Naive B cell (primary cell): ENCODE measurements around the gene MMADHC. TPM values are rescaled to one million over a fixed set of nuclear protein-coding genes. Genes with fewer than 3 reads are reported as not detected.

Experiments used
- ATAC-seq, 2 donors: fragments of 150-1000 bp; cut with Tn5 transposase; 2 replicates each; pipeline ENCODE4 v1.10.0; 2021; ENCODE audit warnings: low read depth in 2 of 2, mild to moderate bottlenecking in 2 of 2, moderate library complexity in 2 of 2
- DNase-seq: peaks from one replicate; pipeline ENCODE4 v3.0.0; 2022
- H3K27ac Mint-ChIP-seq, 6 donors: one replicate each; pipeline ENCODE4 v1.8.0; 2020 to 2022; ENCODE audit warnings: mild to moderate bottlenecking in 6 of 6, mixed read lengths in 6 of 6, moderate library complexity in 5 of 6, inconsistent platforms in 2 of 6
- H3K27me3 Mint-ChIP-seq, 3 donors: one replicate each; pipeline ENCODE4 v1.8.0; 2021 to 2022; ENCODE audit warnings: mixed read lengths in 3 of 3, mild to moderate bottlenecking in 1 of 3
- H3K36me3 Mint-ChIP-seq, 2 donors: one replicate each; pipeline ENCODE4 v1.8.0; 2020 to 2022; ENCODE audit warnings: mixed read lengths in 2 of 2, inconsistent platforms in 1 of 2, mild to moderate bottlenecking in 1 of 2
- H3K4me1 Mint-ChIP-seq, 3 donors: one replicate each; pipeline ENCODE4 v1.8.0; 2020 to 2022; ENCODE audit warnings: mixed read lengths in 3 of 3, inconsistent platforms in 1 of 3, mild to moderate bottlenecking in 1 of 3, moderate library complexity in 1 of 3
- H3K4me3 Mint-ChIP-seq, 8 donors: one replicate each; pipeline ENCODE4 v1.8.0; 2020 to 2022; ENCODE audit warnings: mild to moderate bottlenecking in 8 of 8, mixed read lengths in 8 of 8, moderate library complexity in 8 of 8, inconsistent platforms in 2 of 8
- H3K9me3 Mint-ChIP-seq, 7 donors: one replicate each; pipeline ENCODE4 v1.8.0; 2020 to 2022; ENCODE audit warnings: mixed read lengths in 7 of 7, mild to moderate bottlenecking in 5 of 7, inconsistent platforms in 2 of 7, moderate library complexity in 1 of 7
- polyA plus RNA-seq, 6 donors: library from polyadenylated mRNA; unstranded; fragments of 300-500 nt; fragmentation: Illumina TruSeq; gene quantifications; one replicate each; pipeline ENCODE4 v1.2.3, GENCODE V29; 2021; ENCODE audit warnings: low read depth in 6 of 6

Gene MMADHC
- polyA plus RNA-seq, 6 donors from 2014 or later = 100 to 164 (median 137) TPM

DNA sequence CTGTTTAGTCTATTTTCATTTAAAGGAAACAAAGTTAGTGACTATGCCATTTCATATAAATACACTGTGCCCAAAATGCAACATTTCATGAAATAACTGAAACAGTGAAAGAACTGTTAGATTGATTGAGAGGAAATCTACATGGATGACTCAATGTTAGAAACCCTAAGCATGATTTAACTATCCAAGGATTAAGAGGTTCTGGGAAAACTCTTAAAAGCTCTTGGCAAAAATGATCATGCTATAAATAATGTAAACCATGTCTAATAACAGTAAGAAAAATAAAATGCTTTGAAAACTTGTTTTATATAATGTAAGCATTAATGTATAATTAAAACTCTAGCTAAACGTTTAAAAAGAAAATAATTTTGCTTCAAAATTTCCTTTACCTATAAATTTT lies 23.5 kb downstream of the MMADHC start:
- peaks cover 0 to 5% of the 10 kb centered on the region in 2 donors for H3K36me3 Mint-ChIP-seq
- no peaks in the 10 kb centered on the region for H3K9me3 Mint-ChIP-seq
- peak overlapping the region in 1 of 6 donors; percentile 24 for H3K27ac Mint-ChIP-seq
- H3K27me3 Mint-ChIP-seq = no peaks in the 10 kb centered on the region
- DNase-seq = no peak
- ATAC-seq = no peak
- H3K4me1 Mint-ChIP-seq = peaks cover 0 to 11% (median 7%) of the 10 kb centered on the region in 3 donors
- no peak overlapping the region for H3K4me3 Mint-ChIP-seq

DNA sequence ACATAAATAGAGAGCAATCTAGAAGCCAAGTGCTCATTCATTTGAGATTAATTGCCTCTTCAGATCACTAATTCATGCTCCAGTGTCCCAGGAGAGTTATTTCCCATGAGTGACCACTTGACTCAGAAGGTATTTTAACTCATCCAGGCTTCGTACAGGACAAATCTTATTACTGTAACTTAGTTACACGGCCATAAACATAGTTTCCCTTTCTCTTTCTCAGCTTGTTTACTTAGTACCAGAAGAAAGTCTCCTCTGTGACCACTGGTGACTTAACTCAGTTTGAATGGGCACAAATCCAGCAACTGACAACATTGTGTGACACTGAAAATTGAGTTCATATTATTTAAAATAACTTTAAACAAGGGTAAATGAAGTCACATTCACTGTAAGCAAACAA lies 25.3 kb downstream of the MMADHC start:
- Mint-ChIP-seq H3K4me1 (peaks cover 0 to 11% (median 7%) of the 10 kb centered on the region in 3 donors), H3K4me3 (no peak overlapping the region), H3K9me3 (no peaks in the 10 kb centered on the region), H3K27ac (peak overlapping the region in 1 of 6 donors; percentile 41), H3K27me3 (peaks cover 0 to 5% (median 0%) of the 10 kb centered on the region in 3 donors), H3K36me3 (no peaks in the 10 kb centered on the region)
- ATAC-seq = no peak
- no peak for DNase-seq

DNA sequence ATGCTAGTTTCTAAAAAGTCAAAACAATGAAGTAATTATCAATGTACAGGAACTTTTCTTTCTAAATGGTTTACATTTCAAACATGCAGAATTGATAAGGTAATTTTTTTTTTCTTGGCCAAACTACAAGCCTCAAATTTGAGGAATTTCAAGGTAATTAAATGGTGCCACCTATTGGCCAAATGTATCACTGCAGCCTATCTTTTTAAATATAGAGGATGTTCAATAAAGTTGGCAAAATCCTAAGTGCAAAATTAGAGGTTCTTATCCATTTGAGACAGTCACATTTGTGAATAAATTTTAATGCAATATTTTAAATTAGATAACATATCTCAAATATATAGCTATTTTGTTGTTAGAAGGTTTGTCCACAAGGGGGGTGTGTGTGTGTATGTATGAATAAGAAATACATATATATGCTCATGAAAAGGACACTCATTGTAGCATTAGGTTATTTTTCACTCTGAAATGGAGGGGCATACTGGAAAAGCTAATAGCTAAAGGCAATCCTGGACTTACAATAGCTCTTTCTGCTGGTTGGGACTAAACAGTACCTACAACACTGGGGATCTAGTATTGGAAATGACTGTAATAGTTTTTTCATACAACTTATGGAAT lies 26.2 kb downstream of the MMADHC start:
- ATAC-seq = no peak
- H3K27ac Mint-ChIP-seq = no peak overlapping the region
- H3K27me3 Mint-ChIP-seq = peaks cover 0 to 11% (median 5%) of the 10 kb centered on the region in 3 donors

DNA sequence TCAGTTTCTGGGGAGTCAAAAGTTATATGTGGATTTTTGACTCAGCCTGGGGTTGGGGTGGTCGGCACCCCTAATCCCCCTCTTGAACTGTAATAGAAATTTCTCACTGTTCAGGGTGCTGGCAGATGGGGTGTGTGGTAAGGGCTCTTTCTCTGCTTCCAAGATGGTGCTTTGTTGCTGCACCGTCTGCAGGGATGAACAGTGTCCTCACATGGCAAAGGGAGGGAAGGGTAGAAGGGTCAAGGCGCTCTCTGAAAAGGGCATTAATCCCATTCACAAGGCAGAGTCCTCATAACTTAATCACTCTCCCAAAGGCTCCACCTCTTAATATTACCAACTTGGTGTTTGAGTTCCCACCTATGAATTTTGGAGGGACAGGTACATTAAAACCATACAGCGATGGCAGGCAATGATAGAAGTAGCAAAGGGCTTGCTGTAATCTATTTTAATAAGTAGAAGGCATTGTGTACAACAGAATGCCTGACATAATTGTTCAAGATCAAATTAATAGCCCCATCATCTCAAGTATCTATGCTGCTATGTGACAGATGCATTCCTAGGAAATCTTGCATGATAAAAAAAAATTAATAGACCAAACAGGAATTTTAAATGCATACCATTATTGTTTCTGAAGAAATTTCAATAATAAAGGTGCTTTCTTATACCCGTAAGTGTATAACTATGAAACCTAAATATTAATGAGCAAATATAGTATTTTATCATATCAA lies 28.1 kb downstream of the MMADHC start:
- no peak for ATAC-seq
- no peak for DNase-seq
- Mint-ChIP-seq H3K27ac (no peak overlapping the region), H3K4me1 (peaks cover 0 to 11% (median 7%) of the 10 kb centered on the region in 3 donors), H3K36me3 (no peaks in the 10 kb centered on the region), H3K9me3 (no peaks in the 10 kb centered on the region), H3K4me3 (no peak overlapping the region), H3K27me3 (peaks cover under 1 to 11% (median 5%) of the 10 kb centered on the region in 3 donors)

More for the DNA sequence above, 26.2 kb downstream of the MMADHC start:
- H3K4me3 Mint-ChIP-seq = no peak overlapping the region
- no peaks in the 10 kb centered on the region for H3K9me3 Mint-ChIP-seq
- H3K4me1 Mint-ChIP-seq = peaks cover 0 to 11% (median 7%) of the 10 kb centered on the region in 3 donors
- no peaks in the 10 kb centered on the region for H3K36me3 Mint-ChIP-seq
- DNase-seq = peak; percentile 28

DNA sequence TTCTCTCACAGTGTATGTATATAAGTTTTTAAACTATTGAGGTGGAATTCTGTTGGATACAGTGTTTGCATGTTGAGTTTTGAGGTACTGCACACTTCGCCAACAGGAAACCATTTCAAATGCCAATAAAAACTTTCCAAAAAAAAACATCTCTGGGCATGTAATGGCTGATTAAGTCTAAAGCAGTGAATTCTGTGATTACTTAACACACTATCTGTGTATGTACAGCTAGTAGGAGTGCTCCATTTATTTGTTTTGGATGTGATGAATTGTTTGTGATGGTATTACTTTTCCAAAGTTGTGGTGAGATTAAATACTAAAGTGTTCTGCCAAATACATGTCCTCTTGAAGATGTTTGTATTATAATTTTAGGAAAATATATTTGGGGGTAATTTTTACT lies 31.1 kb downstream of the MMADHC start:
- Mint-ChIP-seq H3K36me3 (no peaks in the 10 kb centered on the region), H3K27ac (no peak overlapping the region), H3K9me3 (peaks cover 0 to 4% (median 0%) of the 10 kb centered on the region in 7 donors), H3K4me1 (no peaks in the 10 kb centered on the region), H3K27me3 (peaks cover 17 to 29% (median 22%) of the 10 kb centered on the region in 3 donors), H3K4me3 (no peak overlapping the region)
- DNase-seq = no peak
- ATAC-seq = no peak

DNA sequence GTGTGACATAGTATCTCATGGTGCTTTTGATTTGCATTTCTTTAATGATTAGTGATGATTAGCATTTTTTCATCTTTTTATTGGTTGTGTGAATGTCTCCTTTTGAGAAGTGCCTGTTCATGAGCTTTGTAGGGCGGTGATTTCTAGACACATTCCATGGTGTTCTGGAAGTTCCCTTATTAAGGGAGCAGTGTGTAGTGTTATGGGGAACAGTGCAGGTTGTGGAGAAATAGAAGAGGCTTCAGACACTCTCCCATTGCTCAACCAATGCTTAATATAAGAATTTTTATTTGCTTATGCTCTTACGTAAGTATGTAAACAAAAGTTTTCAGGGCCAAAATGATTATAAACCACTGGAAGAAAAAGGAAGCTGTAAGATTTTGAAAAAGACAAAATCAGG lies 34.7 kb downstream of the MMADHC start:
- Mint-ChIP-seq H3K4me3 (no peak overlapping the region), H3K36me3 (no peaks in the 10 kb centered on the region), H3K27ac (no peak overlapping the region), H3K4me1 (no peaks in the 10 kb centered on the region), H3K9me3 (peaks cover 0 to 8% (median 2%) of the 10 kb centered on the region in 7 donors), H3K27me3 (peaks cover 17 to 35% (median 25%) of the 10 kb centered on the region in 3 donors)
- DNase-seq (no peak), ATAC-seq (no peak)

DNA sequence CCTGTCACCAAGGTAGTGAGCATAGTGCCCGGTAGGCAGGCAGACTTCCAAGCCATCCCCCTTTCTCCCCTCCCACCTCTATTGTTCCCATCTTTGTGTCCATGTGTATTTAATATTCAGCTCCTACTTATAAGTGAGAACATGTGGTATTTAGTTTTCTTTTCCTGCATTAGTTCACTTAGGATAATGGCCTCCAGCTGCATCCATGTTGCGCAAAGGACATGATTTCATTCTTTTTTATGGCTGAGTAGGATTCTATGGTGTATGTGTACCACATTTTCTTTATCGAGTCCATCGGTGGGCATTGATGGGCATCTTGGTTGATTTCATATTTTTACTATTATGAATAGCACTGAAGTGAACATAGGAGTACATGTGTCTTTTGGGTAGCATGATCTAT lies 35.3 kb downstream of the MMADHC start:
- Mint-ChIP-seq H3K4me3 (no peak overlapping the region), H3K27me3 (peaks cover 17 to 35% (median 25%) of the 10 kb centered on the region in 3 donors), H3K36me3 (no peaks in the 10 kb centered on the region), H3K9me3 (peaks cover 0 to 8% (median 2%) of the 10 kb centered on the region in 7 donors), H3K27ac (no peak overlapping the region), H3K4me1 (no peaks in the 10 kb centered on the region)
- ATAC-seq = no peak
- no peak for DNase-seq

DNA sequence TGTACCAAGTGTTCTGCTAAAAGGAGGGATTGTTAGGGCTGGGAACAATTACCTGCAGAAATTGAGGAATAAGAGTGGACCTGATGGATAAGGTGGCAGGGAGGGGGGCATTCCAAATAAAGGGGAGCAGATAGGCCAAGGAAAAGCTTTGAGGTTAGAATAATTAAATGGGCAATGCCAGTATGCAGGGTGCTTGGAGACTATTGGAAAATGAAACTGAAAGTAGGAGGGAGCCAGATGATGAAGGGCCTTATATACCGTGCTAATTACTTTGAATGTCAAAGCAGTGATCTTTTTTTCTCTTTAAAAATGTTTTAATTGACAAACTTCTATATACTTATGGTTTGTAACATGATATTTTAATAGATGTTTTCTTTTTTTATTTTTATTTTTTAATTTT lies 42.9 kb downstream of the MMADHC start:
- Mint-ChIP-seq H3K27ac (no peak overlapping the region), H3K4me3 (no peak overlapping the region), H3K36me3 (no peaks in the 10 kb centered on the region), H3K9me3 (peaks cover 0 to 5% (median 0%) of the 10 kb centered on the region in 7 donors), H3K4me1 (peaks cover 3 to 7% (median 4%) of the 10 kb centered on the region in 3 donors), H3K27me3 (peaks cover 0 to 6% (median 0%) of the 10 kb centered on the region in 3 donors)
- DNase-seq = no peak
- ATAC-seq = no peak

DNA sequence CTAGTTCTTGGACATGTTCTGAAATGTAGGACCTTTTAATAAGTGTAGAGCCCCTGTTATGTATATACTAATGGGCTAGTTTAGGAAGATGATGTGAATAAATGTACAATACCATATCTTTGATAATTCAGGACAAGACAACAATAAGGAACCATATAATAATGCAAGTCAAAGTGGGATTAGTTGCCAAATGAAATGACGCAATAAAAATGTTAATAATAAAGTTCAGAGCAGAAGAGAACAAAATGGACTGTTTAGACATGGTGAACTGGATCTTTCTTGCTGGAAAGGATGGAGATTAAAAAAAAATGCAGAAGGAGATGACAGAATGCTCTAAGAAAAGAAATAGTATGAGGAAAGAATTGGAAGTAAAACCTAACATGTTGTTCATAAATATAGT lies 43.7 kb downstream of the MMADHC start:
- no peak for DNase-seq
- no peaks in the 10 kb centered on the region for H3K36me3 Mint-ChIP-seq
- no peak for ATAC-seq
- no peak overlapping the region for H3K27ac Mint-ChIP-seq
- H3K9me3 Mint-ChIP-seq = peaks cover 0 to 5% (median 0%) of the 10 kb centered on the region in 7 donors
- H3K4me3 Mint-ChIP-seq = no peak overlapping the region
- H3K4me1 Mint-ChIP-seq = peaks cover 3 to 7% (median 4%) of the 10 kb centered on the region in 3 donors
- H3K27me3 Mint-ChIP-seq = peaks cover 0 to 6% (median 0%) of the 10 kb centered on the region in 3 donors

DNA sequence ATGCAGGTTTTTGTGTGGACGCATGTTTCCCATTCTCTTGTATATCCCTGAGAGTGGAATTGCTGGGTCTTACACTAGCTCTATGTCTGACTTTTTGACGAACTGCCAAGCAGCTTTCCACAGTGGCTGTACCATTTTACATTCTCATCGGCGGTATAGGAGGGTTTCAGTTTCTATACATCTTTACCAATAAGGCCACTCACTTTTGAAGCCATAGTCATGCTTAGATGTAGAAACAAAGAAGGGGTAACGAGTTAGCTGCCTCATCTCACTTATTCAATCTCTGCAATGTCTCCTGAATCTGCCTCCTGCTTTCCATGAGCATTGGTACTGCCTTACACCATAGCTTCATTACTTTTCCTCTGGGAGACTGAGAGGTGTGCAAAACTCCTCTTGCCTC lies 47.4 kb downstream of the MMADHC start:
- Mint-ChIP-seq H3K36me3 (no peaks in the 10 kb centered on the region), H3K4me1 (peaks cover 4 to 8% (median 7%) of the 10 kb centered on the region in 3 donors), H3K9me3 (peaks cover 0 to 4% (median 2%) of the 10 kb centered on the region in 7 donors), H3K27ac (no peak overlapping the region), H3K4me3 (no peak overlapping the region), H3K27me3 (no peaks in the 10 kb centered on the region)
- no peak for ATAC-seq
- DNase-seq = no peak

DNA sequence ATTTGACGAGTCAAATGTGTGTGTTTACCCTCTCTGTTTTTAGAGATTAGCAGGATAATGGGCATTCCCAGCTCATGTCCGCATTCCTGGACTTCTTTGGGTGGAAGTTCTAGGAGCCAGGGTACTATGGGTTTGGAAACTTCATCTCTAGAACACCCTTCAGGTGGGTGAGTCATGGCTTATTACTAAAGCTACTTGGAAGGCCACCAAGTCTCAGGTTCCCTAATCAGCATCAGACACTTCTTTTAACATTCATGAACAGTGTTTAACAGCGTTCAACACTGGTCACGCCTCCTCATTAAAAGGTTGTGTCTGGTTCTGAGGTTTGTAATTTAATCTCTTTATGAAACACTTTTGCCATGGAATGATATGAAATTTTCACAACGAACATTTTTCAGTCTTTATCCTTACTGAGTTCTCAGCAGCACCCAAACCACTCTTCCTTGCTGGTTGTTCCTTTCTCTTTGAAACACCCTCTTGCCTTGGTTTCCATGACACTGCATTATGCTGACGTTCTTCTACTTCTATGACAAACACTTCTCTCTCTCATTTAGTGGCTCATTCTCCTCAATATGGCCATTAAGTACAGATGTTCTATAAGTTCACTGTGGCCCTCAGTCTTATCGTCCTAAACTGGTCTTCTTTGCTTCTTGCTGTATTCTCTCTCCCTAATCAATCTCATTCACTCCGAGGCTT lies 49.3 kb downstream of the MMADHC start:
- no peak overlapping the region for H3K27ac Mint-ChIP-seq
- peaks cover 0 to 8% (median 5%) of the 10 kb centered on the region in 3 donors for H3K27me3 Mint-ChIP-seq
- H3K36me3 Mint-ChIP-seq = no peaks in the 10 kb centered on the region
- H3K4me3 Mint-ChIP-seq = no peak overlapping the region
- peaks cover 0 to 4% (median 0%) of the 10 kb centered on the region in 7 donors for H3K9me3 Mint-ChIP-seq
- H3K4me1 Mint-ChIP-seq = peaks cover 0 to 5% (median 0%) of the 10 kb centered on the region in 3 donors
- ATAC-seq (no peak), DNase-seq (no peak)

DNA sequence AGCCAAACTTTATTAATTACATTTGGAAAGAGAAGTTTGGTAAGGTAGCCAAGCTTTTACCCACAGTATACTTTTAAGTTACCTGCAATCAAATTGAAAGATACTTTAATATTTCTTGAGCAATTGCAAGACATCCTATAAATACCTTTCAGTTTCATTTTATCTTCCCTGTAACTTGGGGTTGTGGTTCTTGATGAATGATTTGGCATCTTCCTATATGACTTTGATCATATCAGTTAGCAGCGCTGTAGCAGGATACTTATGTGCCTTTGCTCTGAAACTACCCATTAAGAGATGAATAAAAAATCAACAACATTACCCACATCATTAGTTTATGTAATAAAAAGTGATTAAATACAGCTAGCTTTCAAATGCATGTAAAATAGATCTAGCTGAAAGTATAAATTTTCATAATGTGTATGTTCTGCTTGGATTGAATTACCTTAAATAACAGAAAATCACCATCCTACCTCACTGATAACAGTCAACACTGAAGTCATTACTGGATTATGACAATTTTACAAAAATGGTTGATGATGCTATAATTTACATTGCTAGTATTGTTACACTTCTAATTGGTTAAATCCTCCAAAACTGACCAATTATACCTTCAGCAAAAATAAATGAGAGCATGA lies 50.4 kb downstream of the MMADHC start:
- Mint-ChIP-seq H3K27ac (no peak overlapping the region), H3K4me1 (peaks cover 0 to 5% (median 0%) of the 10 kb centered on the region in 3 donors), H3K4me3 (no peak overlapping the region), H3K36me3 (no peaks in the 10 kb centered on the region), H3K9me3 (peaks cover 0 to 4% (median 0%) of the 10 kb centered on the region in 7 donors), H3K27me3 (peaks cover 0 to 9% (median 5%) of the 10 kb centered on the region in 3 donors)
- DNase-seq (no peak), ATAC-seq (no peak)

DNA sequence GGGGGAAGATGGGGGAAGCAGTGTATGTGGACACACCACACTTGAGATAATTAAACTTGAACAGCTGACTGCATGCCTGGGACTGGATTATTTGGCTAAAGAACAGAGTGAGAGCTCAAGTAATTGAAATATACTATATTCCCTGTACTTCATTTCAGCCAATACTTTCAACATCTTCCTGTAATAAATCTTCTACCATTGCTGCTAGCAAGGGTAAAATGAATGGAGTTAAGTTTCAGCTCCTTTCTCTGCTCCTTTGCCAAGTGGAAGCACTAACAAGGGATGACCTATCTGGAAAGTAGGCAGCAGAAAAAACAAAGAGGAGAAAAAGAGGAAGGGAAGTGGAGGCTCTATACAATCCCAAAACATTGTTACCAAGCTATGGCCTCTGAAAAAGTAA lies 50.9 kb downstream of the MMADHC start:
- no peaks in the 10 kb centered on the region for H3K36me3 Mint-ChIP-seq
- peaks cover 0 to 9% (median 5%) of the 10 kb centered on the region in 3 donors for H3K27me3 Mint-ChIP-seq
- peaks cover 0 to 5% (median 0%) of the 10 kb centered on the region in 3 donors for H3K4me1 Mint-ChIP-seq
- H3K9me3 Mint-ChIP-seq = peaks cover 0 to 4% (median 0%) of the 10 kb centered on the region in 7 donors
- H3K27ac Mint-ChIP-seq = no peak overlapping the region
- ATAC-seq (no peak), DNase-seq (no peak)
- no peak overlapping the region for H3K4me3 Mint-ChIP-seq
